GM18907 (cell line): ENCODE measurements around the gene PNPO.

Experiments
- ATAC-seq: cut with Tn5 transposase; IDR thresholded peaks from one replicate; pipeline ENCODE4 v1.9.1; 2021; ENCODE audit warnings: mild to moderate bottlenecking, moderate library complexity; ENCODE audit not compliant: unreplicated experiment

Gene PNPO

DNA sequence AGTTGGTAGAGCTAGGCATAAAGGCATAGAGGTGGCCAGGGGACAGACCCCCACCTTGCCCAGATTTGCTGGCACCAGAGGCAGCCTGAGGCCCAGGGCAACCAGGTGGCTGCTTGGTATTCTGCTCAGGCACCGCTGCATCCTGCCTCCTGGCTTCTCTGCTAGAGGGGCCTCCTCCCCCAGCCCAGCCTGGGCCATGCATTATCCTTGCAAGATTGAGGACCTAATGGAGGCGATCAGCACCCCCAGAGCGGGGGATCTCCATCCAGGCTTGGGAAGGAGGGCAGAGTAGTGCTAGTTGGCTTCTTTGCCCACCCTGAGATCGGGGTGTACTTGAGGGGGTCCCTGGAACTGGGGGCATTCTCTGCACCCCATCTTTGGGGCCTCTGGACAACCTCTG is 53.4 kb downstream of the PNPO start:
- ATAC-seq = no peak

DNA sequence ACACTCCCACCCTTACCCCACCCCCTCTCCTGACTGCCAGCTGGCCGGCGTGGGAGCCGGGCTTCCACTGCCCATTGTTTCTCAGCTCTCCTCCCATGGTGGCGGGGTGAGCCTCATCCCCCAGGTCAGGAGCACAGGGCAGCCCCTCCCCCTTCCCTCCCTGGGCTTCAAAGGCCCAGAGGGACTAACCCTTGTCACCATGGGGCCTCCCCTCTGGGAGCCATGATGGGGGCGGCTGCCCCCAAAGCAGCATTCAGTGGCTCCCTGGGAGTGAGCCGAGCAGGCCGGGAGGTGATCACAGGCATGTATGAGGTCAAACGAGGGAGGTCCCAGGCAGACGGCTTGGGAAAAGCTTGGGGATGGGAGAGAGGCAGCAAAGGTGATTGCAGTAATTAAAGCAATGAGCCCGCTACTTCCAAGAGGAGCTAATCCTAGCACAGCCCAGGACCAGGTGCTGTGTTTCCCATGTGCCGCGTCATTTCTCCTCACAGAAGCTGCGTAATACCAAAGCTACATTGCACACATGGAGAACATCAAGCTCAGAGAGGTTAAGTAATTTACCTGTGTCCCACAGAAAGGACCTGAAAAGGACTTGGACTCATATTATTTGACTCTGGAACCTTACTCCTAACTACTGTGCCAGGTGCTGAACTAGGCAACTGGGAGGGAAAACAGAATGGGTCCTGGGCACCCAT is 54.0 kb downstream of the PNPO start:
- ATAC-seq = no peak

DNA sequence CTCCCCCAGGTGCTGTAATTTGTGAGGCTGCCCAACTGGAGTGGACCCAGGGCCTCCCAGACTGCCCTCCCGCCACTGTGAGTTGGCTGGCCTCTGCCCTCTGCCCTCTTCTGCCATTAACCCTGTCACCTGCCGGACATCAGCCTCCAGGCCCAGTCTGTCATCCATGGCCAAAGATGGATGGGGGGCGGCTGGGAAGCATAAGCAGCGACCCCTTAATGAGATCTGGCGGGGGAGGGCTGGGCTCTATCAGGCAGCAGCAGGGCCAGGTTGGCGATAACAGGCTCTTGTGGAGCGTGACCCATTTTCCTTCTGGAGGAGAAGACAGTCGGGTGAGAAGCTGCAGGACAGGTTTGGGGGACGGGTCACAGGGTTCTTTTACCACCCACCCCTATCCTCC is 54.8 kb downstream of the PNPO start:
- no peak for ATAC-seq

DNA sequence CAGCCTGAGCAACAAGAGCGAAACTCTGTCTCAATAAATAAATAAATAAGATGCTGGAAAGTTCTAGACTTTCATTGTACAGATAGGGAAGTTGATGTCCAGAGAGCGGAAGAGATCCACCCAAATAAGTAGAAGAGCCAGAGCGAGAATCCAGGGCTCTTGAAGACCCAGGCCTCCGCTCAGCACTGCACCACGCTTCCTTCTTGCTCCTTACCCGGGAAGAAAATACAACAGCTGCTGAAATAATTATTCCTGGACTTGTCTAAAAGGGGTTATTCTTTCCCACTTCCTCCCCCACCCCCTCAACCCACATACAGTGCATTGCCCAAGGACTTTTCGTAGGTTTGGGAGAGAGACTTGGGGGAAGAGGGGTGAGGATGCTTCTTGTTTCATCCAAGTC is 56.2 kb downstream of the PNPO start:
- no peak for ATAC-seq

DNA sequence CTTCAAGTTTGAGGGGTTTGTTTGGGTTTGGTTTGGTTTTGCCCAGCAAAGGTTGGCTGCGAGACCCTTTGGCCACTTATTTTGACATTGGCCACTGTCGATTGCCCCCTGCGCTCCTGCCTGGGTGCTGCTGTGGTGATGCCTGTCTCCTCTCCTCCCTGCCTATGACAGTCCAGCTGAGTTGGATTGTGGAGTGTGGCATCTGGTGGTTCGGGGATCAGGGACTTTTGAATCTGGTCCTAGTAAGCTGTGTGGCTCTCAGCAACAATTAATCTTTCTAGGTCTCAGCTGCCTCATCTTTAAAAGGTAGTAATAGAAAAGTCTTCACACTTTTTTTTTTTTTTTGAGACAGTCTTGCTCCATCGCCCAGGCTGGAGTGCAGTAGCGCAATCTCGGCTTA is 56.7 kb downstream of the PNPO start:
- ATAC-seq = no peak
